ENCODE data around the gene USP44. TPM values are rescaled to one million over a fixed set of nuclear protein-coding genes. Genes with fewer than 3 reads are reported as not detected.

USP44 gene
- total and polyA plus RNA-seq, 10 of the 15 experiments (the other 5 are each of a cell fraction or from before 2014, with no cell fraction given): 0.02 to 0.26 (median 0.12) TPM; not detected in 6

- no peak overlapping the region for H3K4me3 ChIP-seq
- no peaks in the 10 kb centered on the region for H3K9me3 ChIP-seq (replicated peaks; ENCODE audit: control insufficient read depth, insufficient read depth, low read length)
- intact Hi-C loops (cut with micrococcal nuclease; ENCODE audit: unreplicated experiment) (no loop called here), in situ Hi-C loops (cut with MboI) (no loop called here)
- TF ChIP-seq BMI1 (IDR thresholded peaks at IDR 0.05; ENCODE audit: borderline replicate concordance) (no peak), ZNF384 (IDR thresholded peaks at IDR 0.05; ENCODE audit: borderline replicate concordance, low read depth, low read length) (no peak), NR2C2 (IDR thresholded peaks at IDR 0.05; ENCODE audit: borderline replicate concordance, control insufficient read depth, insufficient read length, low read depth) (no peak), E4F1 (IDR thresholded peaks at IDR 0.05; ENCODE audit: borderline replicate concordance, partially characterized antibody) (no peak), MTA3 (IDR thresholded peaks at IDR 0.05; ENCODE audit: borderline replicate concordance, low read length) (no peak), SREBF2 (IDR thresholded peaks at IDR 0.05; ENCODE audit: low read length) (no peak), PRDM15 (CRISPR knock-in tag; IDR thresholded peaks at IDR 0.05) (no peak), POLR2A (IDR thresholded peaks at IDR 0.05; ENCODE audit: low read depth, low read length) (no peak), RELB (IDR thresholded peaks at IDR 0.05; ENCODE audit: low read depth) (no peak)
- TF ChIP-seq, protein P1, sequence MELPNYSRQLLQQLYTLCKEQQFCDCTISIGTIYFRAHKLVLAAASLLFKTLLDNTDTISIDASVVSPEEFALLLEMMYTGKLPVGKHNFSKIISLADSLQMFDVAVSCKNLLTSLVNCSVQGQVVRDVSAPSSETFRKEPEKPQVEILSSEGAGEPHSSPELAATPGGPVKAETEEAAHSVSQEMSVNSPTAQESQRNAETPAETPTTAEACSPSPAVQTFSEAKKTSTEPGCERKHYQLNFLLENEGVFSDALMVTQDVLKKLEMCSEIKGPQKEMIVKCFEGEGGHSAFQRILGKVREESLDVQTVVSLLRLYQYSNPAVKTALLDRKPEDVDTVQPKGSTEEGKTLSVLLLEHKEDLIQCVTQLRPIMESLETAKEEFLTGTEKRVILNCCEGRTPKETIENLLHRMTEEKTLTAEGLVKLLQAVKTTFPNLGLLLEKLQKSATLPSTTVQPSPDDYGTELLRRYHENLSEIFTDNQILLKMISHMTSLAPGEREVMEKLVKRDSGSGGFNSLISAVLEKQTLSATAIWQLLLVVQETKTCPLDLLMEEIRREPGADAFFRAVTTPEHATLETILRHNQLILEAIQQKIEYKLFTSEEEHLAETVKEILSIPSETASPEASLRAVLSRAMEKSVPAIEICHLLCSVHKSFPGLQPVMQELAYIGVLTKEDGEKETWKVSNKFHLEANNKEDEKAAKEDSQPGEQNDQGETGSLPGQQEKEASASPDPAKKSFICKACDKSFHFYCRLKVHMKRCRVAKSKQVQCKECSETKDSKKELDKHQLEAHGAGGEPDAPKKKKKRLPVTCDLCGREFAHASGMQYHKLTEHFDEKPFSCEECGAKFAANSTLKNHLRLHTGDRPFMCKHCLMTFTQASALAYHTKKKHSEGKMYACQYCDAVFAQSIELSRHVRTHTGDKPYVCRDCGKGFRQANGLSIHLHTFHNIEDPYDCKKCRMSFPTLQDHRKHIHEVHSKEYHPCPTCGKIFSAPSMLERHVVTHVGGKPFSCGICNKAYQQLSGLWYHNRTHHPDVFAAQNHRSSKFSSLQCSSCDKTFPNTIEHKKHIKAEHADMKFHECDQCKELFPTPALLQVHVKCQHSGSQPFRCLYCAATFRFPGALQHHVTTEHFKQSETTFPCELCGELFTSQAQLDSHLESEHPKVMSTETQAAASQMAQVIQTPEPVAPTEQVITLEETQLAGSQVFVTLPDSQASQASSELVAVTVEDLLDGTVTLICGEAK (IDR thresholded peaks at IDR 0.05; ENCODE audit: borderline replicate concordance): no peak
- peak overlapping the region; percentile 59 for H3K4me2 ChIP-seq (ENCODE audit: control insufficient read depth, insufficient read depth)
- H2AFZ ChIP-seq (ENCODE audit: control insufficient read depth, low read depth, low read length): no peak overlapping the region
- RAD21 ChIA-PET (ENCODE audit: unreplicated experiment): no interaction called here
- BruUV-seq (replicated peaks): no TSS peak
- no peak overlapping the region for H3K27ac ChIP-seq (ENCODE audit: control insufficient read depth, insufficient read depth)
- no peak for DNase-seq (ENCODE audit: low read depth, low spot score)
- POLR2A ChIA-PET: interaction anchor here (0.7 kb wide), 1 partner anchor 237 kb away, joined by 4 read pairs; no protein-coding TSS in a partner anchor
- FAIRE-seq: no peak
- ATAC-seq: peak; percentile 60
- no peaks in the 10 kb centered on the region for H3K27me3 ChIP-seq (replicated peaks in 1 of 2; ENCODE audit: control insufficient read depth in 2 of 2, insufficient read depth in 2 of 2, low read length in 1 of 2)
- SMC1A ChIA-PET (ENCODE audit: uncharacterized antibody, unreplicated experiment): no interaction called here
- H4K20me1 ChIP-seq (ENCODE audit: control insufficient read depth, insufficient read depth): no peaks in the 10 kb centered on the region
- H3K4me1 ChIP-seq (ENCODE audit: control insufficient read depth, insufficient read depth, low read length): peaks cover 5% of the 10 kb centered on the region; the same call in 1 of the 2 replicates
- 50% methylated on average over 2 of the region's 2 CpGs for WGBS (ENCODE audit: insufficient coverage, insufficient replicate concordance, low lambda C conversion rate, missing lambda C conversion rate)
- CTCF ChIA-PET: no interaction called here
- no peak overlapping the region for H3K9ac ChIP-seq (ENCODE audit: control insufficient read depth, insufficient read depth, low read length)
- H3K79me2 ChIP-seq (ENCODE audit: control insufficient read depth, insufficient read depth, low read length): peaks cover 60% of the 10 kb centered on the region
- peaks cover 0 to 20% of the 10 kb centered on the region in 2 experiments; a peak in 1 of 4 replicates for H3K36me3 ChIP-seq (ENCODE audit: control insufficient read depth in 2 of 2, insufficient read depth in 2 of 2, low read length in 1 of 2)
These were observed 71.0 kb downstream of the USP44 start for GRCh38 chr12:95480230-95480629.

Measured in GM12878 (cell line).